ENCODE results near the gene NCAPD2. TPM values are rescaled to one million over a fixed set of nuclear protein-coding genes. Genes with fewer than 3 reads are reported as not detected.
"Not testable (repeated sequence)": the region's sequence is repeated elsewhere in the genome, so short reads cannot be mapped to it uniquely, and the experiment has no call there.

Gene NCAPD2
- total and polyA plus RNA-seq, 7 donors: 3.9 to 13.4 (median 10.1) TPM

GRCh38 chr12:6464531-6464930, 29.4 kb upstream of the NCAPD2 start:
- Histone ChIP-seq H3K27me3 (ENCODE audit: insufficient read depth in 3 of 3, low read length in 2 of 3) (no peaks in the 10 kb centered on the region), H3K36me3 (ENCODE audit: insufficient read depth in 1 of 2, low read depth in 1 of 2) (peaks cover 9 to 70% of the 10 kb centered on the region in 2 donors), H3K27ac (no peak overlapping the region), H3K9me3 (no peaks in the 10 kb centered on the region), H3K4me1 (peaks cover 29% of the 10 kb centered on the region), H3K4me3 (no peak overlapping the region)
- 87 to 90% (median 90%) methylated on average over 8 of the region's 8 CpGs for WGBS, 3 donors
- ATAC-seq (no peak), DNase-seq (no peak)
- intact Hi-C loops (cut with DNase I): loop anchor here (2.0 to 10.0 kb wide), 4 partner anchors 42 to 400 kb away; partner anchors contain the start of gene CD9 (in 1 of the 2)
- no peak for TF ChIP-seq CTCF (IDR thresholded peaks at IDR 0.05)

DNA sequence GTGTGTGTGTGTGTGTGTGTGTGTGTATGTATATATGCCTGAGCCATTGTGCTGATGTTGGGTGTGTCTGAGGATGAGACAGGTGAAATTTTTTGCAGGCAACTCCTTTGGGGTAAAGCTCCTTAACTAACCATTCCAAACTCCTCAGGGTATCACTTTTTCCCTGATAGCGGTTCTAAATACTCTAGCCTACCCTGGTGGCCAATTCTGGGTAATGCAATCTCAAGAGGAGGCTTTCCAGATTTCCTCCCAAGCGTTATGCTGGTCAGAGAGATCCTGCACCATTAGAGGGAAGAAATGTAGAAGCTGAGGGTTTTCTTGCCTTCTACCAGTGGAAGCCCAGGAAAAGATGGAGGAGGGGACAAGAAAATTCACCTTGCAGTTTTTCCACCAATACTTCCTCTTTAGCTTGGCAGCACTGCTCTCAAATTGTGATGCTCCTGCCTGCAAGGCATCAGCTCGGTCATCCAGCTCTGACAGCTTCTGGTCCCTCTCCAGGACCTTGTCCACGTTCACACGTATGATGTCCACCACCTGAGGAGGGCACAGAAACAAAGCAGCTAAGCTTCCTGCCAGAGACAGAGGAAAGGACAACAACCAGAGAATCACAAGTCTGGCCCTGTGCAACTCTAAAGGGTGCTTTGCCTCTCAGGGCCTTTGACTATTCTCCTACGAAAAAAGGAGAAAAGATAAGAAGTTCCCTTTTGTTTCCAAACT, 28.3 kb upstream of the NCAPD2 start:
- 40 to 62% (median 41%) methylated on average over 6 of the region's 6 CpGs for WGBS, 3 donors
- intact Hi-C loops (cut with DNase I): loop anchor here (1.0 to 10.0 kb wide), 5 partner anchors 41 to 401 kb away; partner anchors contain the start of gene CD9 (in 1 of the 2)
- H3K4me1 ChIP-seq: peaks cover 31% of the 10 kb centered on the region
- peaks cover 9 to 59% of the 10 kb centered on the region in 2 donors for H3K36me3 ChIP-seq (ENCODE audit: insufficient read depth in 1 of 2, low read depth in 1 of 2)
- ATAC-seq: peak; percentile 50 to 58 (median 56)
- no peaks in the 10 kb centered on the region for H3K9me3 ChIP-seq
- DNase-seq: no peak
- H3K27me3 ChIP-seq (ENCODE audit: insufficient read depth in 3 of 3, low read length in 2 of 3): no peaks in the 10 kb centered on the region
- peak; percentile 87 for TF ChIP-seq CTCF (IDR thresholded peaks at IDR 0.05)
- H3K27ac ChIP-seq: peak overlapping the region; percentile 30
- H3K4me3 ChIP-seq: no peak overlapping the region

GRCh38 chr12:6466184-6466573, 27.7 kb upstream of the NCAPD2 start:
- H3K36me3 ChIP-seq (ENCODE audit: insufficient read depth in 1 of 2, low read depth in 1 of 2): peaks cover 9 to 54% of the 10 kb centered on the region in 2 donors

DNA sequence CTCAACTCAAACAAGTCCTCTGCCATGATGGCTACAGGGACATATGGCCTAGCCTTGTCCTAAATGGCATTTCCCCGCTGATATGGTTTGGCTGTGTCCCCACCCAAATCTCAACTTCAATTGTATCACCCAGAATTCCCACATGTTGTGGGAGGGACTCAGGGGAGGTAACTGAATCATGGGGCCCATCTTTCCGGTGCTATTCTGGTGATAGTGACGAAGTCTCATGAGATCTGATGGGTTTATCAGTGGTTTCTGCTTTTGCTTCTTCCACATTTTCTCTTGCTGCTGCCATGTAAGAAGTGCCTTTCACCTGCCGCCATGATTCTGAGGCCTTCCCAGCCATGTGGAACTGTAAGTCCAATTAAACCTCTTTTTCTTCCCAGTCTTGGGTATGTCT, 27.2 kb upstream of the NCAPD2 start:
- 79 to 88% (median 88%) methylated on average over 4 of the region's 4 CpGs for WGBS, 3 donors
- DNase-seq; H3K4me3 ChIP-seq; ATAC-seq; H3K27ac ChIP-seq; H3K9me3 ChIP-seq; H3K27me3 ChIP-seq (ENCODE audit: insufficient read depth in 3 of 3, low read length in 2 of 3): not testable (repeated sequence)
- Histone ChIP-seq H3K36me3 (ENCODE audit: insufficient read depth in 1 of 2, low read depth in 1 of 2) (peaks cover 9 to 48% of the 10 kb centered on the region in 2 donors), H3K4me1 (peaks cover 22% of the 10 kb centered on the region)
- intact Hi-C loops (cut with DNase I): loop anchor here (5.0 to 10.0 kb wide), 3 partner anchors 139 to 402 kb away; partner anchors contain the start of gene CD9 (in 1 of the 2)

More at GRCh38 chr12:6466184-6466573, 27.7 kb upstream of the NCAPD2 start:
- intact Hi-C loops (cut with DNase I): loop anchor here (5.0 to 10.0 kb wide), 3 partner anchors 139 to 401 kb away; partner anchors contain the start of gene CD9 (in 1 of the 2)
- H3K4me3 ChIP-seq: no peak overlapping the region
- H3K9me3 ChIP-seq: no peaks in the 10 kb centered on the region
- ATAC-seq (no peak), DNase-seq (no peak)
- WGBS, 3 donors: 91 to 95% (median 93%) methylated on average over 5 of the region's 5 CpGs
- no peak for TF ChIP-seq CTCF (IDR thresholded peaks at IDR 0.05)
- H3K4me1 ChIP-seq: peaks cover 25% of the 10 kb centered on the region
- no peak overlapping the region for H3K27ac ChIP-seq
- no peaks in the 10 kb centered on the region for H3K27me3 ChIP-seq (ENCODE audit: insufficient read depth in 3 of 3, low read length in 2 of 3)

- Histone ChIP-seq H3K27ac (peak overlapping the region; percentile 95), H3K4me1 (peaks cover 22% of the 10 kb centered on the region), H3K36me3 (ENCODE audit: insufficient read depth in 1 of 2, low read depth in 1 of 2) (peaks cover 7 to 38% of the 10 kb centered on the region in 2 donors)
- not testable (repeated sequence) for DNase-seq; H3K9me3 ChIP-seq; ATAC-seq; H3K4me3 ChIP-seq; H3K27me3 ChIP-seq (ENCODE audit: insufficient read depth in 3 of 3, low read length in 2 of 3)
- WGBS, 3 donors: 85 to 99% (median 87%) methylated on average over 9 of the region's 9 CpGs
- intact Hi-C loops (cut with DNase I): loop anchor here (1.0 to 10.0 kb wide), 4 partner anchors 14 to 403 kb away; partner anchors contain the start of gene CD9 (in 1 of the 2)
These were observed 26.2 kb upstream of the NCAPD2 start for GRCh38 chr12:6467571-6468282.

Measured in psoas muscle (tissue), 8 donors.